Measurements from ENCODE around the gene TMEM183A. TPM values are rescaled to one million over a fixed set of nuclear protein-coding genes. Genes with fewer than 3 reads are reported as not detected.

TMEM183A gene
- total and polyA plus RNA-seq, 12 donors: 23.4 to 67.2 (median 52.8) TPM

GRCh38 chr1:203036537-203036936, 29.4 kb downstream of the TMEM183A start:
- Histone ChIP-seq H3K27me3 (peaks cover 4% of the 10 kb centered on the region), H3K36me3 (replicated peaks in 1 of 2) (no peaks in the 10 kb centered on the region), H3K4me3 (no peak overlapping the region), H3K27ac (no peak overlapping the region), H3K4me1 (replicated peaks in 1 of 2) (no peaks in the 10 kb centered on the region), H3K9me3 (replicated peaks in 1 of 3) (no peaks in the 10 kb centered on the region)
- intact Hi-C loops (cut with DNase I): loop anchor here in 1 of 2 donors (5.0 kb wide), 1 partner anchor 181 kb away; no protein-coding TSS in a partner anchor
- DNase-seq: no peak
- no peak for TF ChIP-seq CTCF (IDR thresholded peaks at IDR 0.05)
- no peak for TF ChIP-seq POLR2A (IDR thresholded peaks at IDR 0.05)
- WGBS, 4 donors: 50 to 69% (median 64%) methylated on average over 2 of the region's 2 CpGs

DNA sequence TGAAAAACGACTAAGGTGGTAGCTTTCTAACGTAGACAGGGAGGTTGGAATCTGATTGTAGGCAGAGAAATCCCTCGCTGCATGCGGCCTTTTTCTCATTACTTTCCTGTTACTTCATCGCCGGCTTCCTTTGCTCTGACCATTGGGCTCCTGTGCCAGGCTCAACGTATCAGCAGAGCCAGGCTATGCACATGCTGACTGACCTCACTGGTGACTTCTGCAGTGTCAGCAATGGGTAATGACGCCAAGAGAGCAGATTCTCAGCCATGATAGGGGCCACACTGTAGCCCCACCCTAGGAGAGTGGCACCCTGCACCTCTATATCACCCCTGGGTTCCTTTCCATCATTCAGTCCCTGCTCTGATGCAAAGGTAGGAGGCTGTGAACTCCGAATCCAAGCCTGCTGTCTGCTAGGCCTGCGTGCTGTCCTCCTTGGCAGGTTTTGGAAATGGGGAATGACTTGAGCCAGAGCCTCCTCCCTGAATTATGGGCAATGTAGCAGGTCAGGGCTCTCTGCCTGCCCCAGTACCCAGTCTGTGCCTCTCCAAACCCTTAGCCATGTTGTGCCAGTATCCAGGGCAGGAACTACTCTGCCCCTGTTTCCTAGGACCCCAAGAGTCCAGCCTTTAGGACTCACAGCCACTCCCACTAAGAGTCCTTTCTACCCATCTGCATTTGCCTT, 30.5 kb downstream of the TMEM183A start:
- intact Hi-C loops (cut with DNase I): loop anchor here (2.0 to 5.0 kb wide), 2 partner anchors 179 to 180 kb away; no protein-coding TSS in a partner anchor
- H3K4me3 ChIP-seq: no peak overlapping the region
- no peak for DNase-seq
- 70 to 82% (median 77%) methylated on average over 7 to 10 of the region's 10 CpGs for WGBS, 4 donors
- H3K4me1 ChIP-seq (replicated peaks in 1 of 2): no peaks in the 10 kb centered on the region
- H3K27me3 ChIP-seq: peaks cover 4% of the 10 kb centered on the region
- TF ChIP-seq CTCF (IDR thresholded peaks at IDR 0.05): no peak
- no peak overlapping the region for H3K27ac ChIP-seq
- H3K9me3 ChIP-seq (replicated peaks in 1 of 3): no peaks in the 10 kb centered on the region
- no peaks in the 10 kb centered on the region for H3K36me3 ChIP-seq (replicated peaks in 1 of 2)

DNA sequence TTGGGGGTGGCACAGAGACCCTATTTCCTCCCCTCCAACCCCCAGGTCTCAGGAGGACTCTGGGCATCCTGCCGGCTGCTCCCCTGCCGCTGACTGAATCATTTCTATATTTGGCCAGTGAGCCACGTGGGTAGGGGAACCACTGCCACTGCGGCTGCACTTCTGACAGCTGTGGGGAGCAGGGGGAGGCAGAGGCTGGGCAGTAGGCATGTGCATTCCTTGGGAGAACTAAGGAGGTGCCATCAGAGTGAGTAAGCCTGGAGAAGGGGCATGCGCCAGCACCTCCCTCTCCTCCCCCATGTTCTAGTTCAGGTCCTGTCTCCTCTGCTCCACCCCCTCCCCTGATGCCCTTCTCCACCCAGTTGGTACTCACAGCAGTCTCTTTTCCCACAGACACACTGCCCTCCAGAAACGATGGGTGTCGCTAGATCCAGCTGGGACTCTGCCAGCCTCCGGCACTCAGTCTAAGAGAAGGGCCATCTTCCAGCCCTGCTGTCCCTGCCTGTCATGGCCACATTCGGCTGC, 31.1 kb downstream of the TMEM183A start:
- peaks cover 4% of the 10 kb centered on the region for H3K27me3 ChIP-seq
- H3K27ac ChIP-seq: no peak overlapping the region
- DNase-seq: peak in 5 of 7 donors; percentile 28 to 54 (median 47)
- TF ChIP-seq POLR2A (IDR thresholded peaks at IDR 0.05): no peak
- intact Hi-C loops (cut with DNase I): loop anchor here (2.0 to 5.0 kb wide), 2 partner anchors 179 kb away; no protein-coding TSS in a partner anchor
- no peaks in the 10 kb centered on the region for H3K9me3 ChIP-seq (replicated peaks in 1 of 3)
- H3K4me3 ChIP-seq: no peak overlapping the region
- no peaks in the 10 kb centered on the region for H3K36me3 ChIP-seq (replicated peaks in 1 of 2)
- no peaks in the 10 kb centered on the region for H3K4me1 ChIP-seq (replicated peaks in 1 of 2)
- 24 to 42% (median 30%) methylated on average over 5 to 9 of the region's 9 CpGs for WGBS, 4 donors

- H3K27me3 ChIP-seq: peaks cover 6% of the 10 kb centered on the region
- H3K27ac ChIP-seq: no peak overlapping the region
- intact Hi-C loops (cut with DNase I): loop anchor here (2.0 to 5.0 kb wide), 2 partner anchors 178 kb away; no protein-coding TSS in a partner anchor
- no peaks in the 10 kb centered on the region for H3K9me3 ChIP-seq (replicated peaks in 1 of 3)
- H3K4me1 ChIP-seq (replicated peaks in 1 of 2): no peaks in the 10 kb centered on the region
- H3K4me3 ChIP-seq: no peak overlapping the region
- DNase-seq: peak; percentile 66 to 90 (median 77)
- H3K36me3 ChIP-seq (replicated peaks in 1 of 2): no peaks in the 10 kb centered on the region
- WGBS, 4 donors: 46 to 58% (median 50%) methylated on average over 19 to 22 of the region's 22 CpGs
- TF ChIP-seq POLR2A (IDR thresholded peaks at IDR 0.05): no peak
- TF ChIP-seq CTCF (IDR thresholded peaks at IDR 0.05): peak; percentile 76 to 95 (median 90)
Observed at GRCh38 chr1:203038891-203039608, 31.9 kb downstream of the TMEM183A start.
